ENCODE data around the gene RANBP1.

- TF ChIP-seq, protein P1, sequence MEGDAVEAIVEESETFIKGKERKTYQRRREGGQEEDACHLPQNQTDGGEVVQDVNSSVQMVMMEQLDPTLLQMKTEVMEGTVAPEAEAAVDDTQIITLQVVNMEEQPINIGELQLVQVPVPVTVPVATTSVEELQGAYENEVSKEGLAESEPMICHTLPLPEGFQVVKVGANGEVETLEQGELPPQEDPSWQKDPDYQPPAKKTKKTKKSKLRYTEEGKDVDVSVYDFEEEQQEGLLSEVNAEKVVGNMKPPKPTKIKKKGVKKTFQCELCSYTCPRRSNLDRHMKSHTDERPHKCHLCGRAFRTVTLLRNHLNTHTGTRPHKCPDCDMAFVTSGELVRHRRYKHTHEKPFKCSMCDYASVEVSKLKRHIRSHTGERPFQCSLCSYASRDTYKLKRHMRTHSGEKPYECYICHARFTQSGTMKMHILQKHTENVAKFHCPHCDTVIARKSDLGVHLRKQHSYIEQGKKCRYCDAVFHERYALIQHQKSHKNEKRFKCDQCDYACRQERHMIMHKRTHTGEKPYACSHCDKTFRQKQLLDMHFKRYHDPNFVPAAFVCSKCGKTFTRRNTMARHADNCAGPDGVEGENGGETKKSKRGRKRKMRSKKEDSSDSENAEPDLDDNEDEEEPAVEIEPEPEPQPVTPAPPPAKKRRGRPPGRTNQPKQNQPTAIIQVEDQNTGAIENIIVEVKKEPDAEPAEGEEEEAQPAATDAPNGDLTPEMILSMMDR (IDR thresholded peaks at IDR 0.05) = no peak
- TF ChIP-seq POLR2A (IDR thresholded peaks at IDR 0.05) (no peak), POLR2AphosphoS5 (IDR thresholded peaks at IDR 0.05; ENCODE audit: insufficient read depth in 1 of 2, low read depth in 1 of 2) (no peak)
These were observed 8.4 kb upstream of the RANBP1 start for GRCh38 chr22:20107471-20107901.

Data from vagina (tissue), 2 donors.